HG03108 (cell line): ENCODE measurements around the gene EPS8L3.

Experiments
- ATAC-seq: cut with Tn5 transposase; IDR thresholded peaks from one replicate; pipeline ENCODE4 v1.9.1; 2021; ENCODE audit warnings: moderate library complexity; ENCODE audit not compliant: unreplicated experiment

The EPS8L3 gene

GRCh38 chr1:109793486-109794318, 30.0 kb upstream of the EPS8L3 start:
- no peak for ATAC-seq

- ATAC-seq, result no peak
Observed at GRCh38 chr1:109793089-109793485, 29.4 kb upstream of the EPS8L3 start.

GRCh38 chr1:109792056-109792831, 28.5 kb upstream of the EPS8L3 start:
- ATAC-seq, result no peak

GRCh38 chr1:109791495-109792043, 27.8 kb upstream of the EPS8L3 start:
- no peak for ATAC-seq

GRCh38 chr1:109790735-109791494, 27.2 kb upstream of the EPS8L3 start:
- peak; percentile 86 for ATAC-seq

GRCh38 chr1:109790329-109790728, 26.6 kb upstream of the EPS8L3 start:
- ATAC-seq, result no peak

GRCh38 chr1:109789551-109790180, 25.9 kb upstream of the EPS8L3 start:
- no peak for ATAC-seq

- ATAC-seq, result no peak
Observed at GRCh38 chr1:109788695-109789521, 25.2 kb upstream of the EPS8L3 start.

- no peak for ATAC-seq
Observed at GRCh38 chr1:109787845-109788601, 24.3 kb upstream of the EPS8L3 start.

- no peak for ATAC-seq
Observed at GRCh38 chr1:109787211-109787844, 23.6 kb upstream of the EPS8L3 start.

GRCh38 chr1:109786531-109787021, 22.9 kb upstream of the EPS8L3 start:
- ATAC-seq, result no peak

GRCh38 chr1:109786112-109786480, 22.4 kb upstream of the EPS8L3 start:
- no peak for ATAC-seq

- no peak for ATAC-seq
Observed at GRCh38 chr1:109785446-109786111, 21.9 kb upstream of the EPS8L3 start.

GRCh38 chr1:109784551-109785252, 21.0 kb upstream of the EPS8L3 start:
- no peak for ATAC-seq

GRCh38 chr1:109783436-109783835, 19.7 kb upstream of the EPS8L3 start:
- ATAC-seq, result no peak

- ATAC-seq, result no peak
Observed at GRCh38 chr1:109782927-109783326, 19.2 kb upstream of the EPS8L3 start.

GRCh38 chr1:109782514-109782913, 18.8 kb upstream of the EPS8L3 start:
- ATAC-seq, result no peak
